ENCODE data around the gene ATOH8.

GRCh38 chr2:85828725-85829124 lies 74.9 kb downstream of the ATOH8 start:
- no peak for TF ChIP-seq CTCF (IDR thresholded peaks at IDR 0.05)
- TF ChIP-seq POLR2A (IDR thresholded peaks at IDR 0.05), result no peak

Data from esophagus squamous epithelium (tissue), 4 donors.